HG03064 (cell line): ENCODE data around the gene HIPK4.
A peak's percentile ranks its signal among the peaks of the same experiment; 100 is the strongest.

Experiments used
- ATAC-seq: cut with Tn5 transposase; IDR thresholded peaks from one replicate; pipeline ENCODE4 v1.9.1; 2021; ENCODE audit warnings: low read depth; ENCODE audit not compliant: unreplicated experiment

Gene HIPK4

DNA sequence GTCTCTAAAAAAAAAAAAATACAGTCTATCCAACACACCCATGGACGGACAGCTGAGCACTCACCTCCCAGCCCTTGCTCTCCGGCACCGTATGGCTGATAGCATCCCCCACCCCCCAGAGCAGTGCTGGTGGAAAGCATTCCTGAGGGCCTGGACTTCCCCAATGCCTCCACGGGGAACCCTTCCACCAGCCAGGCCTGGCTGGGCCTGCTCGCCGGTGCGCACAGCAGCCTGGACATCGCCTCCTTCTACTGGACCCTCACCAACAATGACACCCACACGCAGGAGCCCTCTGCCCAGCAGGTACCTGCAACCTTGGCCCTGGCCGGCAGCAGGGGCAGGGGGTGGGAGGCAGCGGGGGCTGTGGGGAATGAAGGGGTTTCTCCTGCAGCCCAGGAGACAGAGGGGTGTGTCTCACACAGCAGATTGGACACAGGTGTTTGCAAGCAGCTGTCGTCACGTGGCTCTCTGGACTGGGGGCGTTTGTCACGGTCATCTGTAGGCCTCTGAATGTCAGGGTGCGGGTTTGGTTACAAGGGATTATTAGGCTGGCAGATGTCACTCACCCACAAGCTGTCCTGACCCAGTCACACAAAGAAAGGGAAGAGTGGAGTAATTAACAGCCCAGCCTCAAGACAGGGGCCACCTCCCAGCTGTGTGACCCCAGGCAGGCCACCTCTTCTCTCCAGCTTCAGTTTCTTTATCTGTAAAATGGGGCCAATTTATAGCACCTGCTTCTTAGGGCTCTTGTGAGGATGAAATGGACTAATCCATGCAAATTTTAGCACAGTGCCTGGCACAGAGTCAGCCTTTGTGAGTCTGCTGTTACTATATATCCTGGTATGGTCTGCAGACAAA lies 22.2 kb downstream of the HIPK4 start:
- no peak for ATAC-seq

DNA sequence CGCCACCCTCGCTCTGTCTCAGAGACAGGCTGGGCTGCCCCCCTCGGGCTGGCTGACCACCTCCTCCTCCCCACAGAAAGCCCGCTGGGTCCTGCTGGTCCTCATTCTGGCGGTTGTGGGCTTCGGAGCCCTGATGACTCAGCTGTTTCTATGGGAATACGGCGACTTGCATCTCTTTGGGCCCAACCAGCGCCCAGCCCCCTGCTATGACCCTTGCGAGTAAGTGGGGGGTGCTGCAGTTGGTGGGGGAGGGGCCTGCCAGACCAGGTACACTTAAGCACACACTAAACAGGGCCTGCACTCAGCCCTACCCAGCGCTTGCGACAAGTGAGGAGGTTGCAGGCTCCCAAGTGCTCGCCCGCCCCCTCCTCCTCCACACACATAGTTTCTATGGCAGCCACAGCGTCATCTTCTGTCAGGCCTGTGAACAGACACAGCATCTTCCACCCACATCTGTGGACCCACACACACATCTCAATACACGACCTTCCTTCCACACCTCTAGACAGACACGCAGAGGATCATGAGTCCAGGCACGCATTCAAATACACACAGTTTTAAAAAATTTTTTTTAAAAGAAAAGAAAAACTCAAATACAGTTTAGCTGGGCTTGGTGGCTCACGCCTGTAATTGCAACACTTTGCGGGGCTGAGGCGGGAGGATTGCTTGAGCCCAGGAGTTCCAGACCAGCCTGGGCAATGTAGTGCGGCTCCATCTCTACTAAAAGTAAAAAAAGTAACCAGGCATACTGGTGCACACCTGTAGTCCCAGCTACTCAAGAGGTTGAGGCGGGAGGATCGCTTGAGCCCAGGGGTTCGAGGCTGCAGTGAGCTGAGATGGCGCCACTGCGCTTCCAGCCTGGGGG lies 23.1 kb downstream of the HIPK4 start:
- ATAC-seq, result no peak

DNA sequence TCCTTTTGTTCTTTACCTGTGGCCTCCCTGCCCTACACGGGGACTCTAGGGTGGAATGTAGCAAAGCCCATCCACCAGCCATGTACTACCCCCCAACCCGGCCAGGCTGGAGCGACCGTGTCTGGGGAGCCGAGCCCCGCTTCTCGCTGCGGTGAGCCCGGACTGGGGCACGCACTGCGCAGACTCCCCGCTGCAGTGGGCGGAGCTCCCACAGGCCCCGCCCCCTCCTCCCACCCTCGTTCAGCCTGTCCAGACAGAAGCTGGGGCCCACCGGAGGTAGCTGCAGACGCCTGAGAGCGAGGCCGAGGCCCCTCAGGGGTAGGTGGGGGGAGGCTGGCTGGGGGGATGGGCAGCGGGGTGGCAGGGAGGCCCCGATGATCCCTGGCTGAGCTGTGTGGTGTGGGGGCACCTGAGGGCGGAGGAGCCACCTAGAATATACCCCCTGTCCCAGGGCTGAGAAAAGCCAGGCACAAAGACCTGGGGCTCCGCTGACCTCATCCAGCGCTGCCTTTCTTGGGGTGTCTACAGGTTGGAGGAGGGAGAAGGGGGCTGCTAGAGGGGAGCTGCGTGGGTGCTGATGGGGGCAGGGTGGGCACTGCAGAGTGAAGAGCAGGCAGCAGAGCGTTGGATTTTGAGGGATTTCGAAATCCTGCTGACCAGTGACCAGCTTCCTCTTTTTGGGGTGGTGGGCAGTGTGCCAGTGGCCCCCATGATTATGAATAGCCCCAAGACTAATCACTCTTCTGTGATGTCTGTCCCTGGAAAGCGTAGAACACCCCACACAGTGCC lies 24.2 kb downstream of the HIPK4 start:
- no peak for ATAC-seq

DNA sequence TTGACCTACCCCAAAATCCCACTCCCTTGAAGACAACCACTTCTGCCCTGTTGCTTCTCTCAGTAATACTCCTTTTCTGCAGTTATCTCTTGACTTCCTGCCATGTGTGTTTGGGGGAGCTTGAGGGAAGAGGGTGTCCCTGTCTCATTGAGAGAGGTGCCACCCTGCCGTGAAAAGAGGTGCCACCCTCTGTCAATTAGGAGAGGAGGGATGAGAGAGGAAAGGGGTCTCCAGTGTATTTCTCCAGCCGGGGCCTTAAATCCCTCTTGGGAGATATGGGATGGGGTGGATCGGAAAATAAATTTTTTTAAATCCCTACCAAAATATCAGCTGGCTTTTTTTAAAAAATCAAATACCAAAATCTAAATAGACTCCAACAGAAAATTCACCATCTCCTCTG lies 25.0 kb downstream of the HIPK4 start:
- no peak for ATAC-seq

DNA sequence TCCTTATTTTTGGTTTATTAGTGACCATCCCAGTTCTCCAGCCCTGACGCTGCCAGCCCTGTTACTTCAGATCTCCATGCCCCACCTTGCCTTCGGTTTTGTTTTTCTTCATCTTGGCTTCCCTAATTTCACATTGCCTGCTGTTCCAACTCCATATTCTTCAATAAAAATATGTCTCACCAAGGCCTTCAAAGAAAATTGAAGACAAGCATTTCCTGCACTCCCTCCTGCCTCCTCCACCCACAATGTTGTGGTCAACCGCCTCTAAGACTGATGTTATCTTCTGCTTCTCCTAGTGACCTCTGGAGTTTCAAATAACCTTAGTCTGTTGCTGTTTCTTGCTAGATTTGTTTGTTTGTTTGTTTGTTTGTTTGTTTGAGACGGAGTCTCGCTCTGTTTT lies 26.9 kb downstream of the HIPK4 start:
- ATAC-seq, result no peak

DNA sequence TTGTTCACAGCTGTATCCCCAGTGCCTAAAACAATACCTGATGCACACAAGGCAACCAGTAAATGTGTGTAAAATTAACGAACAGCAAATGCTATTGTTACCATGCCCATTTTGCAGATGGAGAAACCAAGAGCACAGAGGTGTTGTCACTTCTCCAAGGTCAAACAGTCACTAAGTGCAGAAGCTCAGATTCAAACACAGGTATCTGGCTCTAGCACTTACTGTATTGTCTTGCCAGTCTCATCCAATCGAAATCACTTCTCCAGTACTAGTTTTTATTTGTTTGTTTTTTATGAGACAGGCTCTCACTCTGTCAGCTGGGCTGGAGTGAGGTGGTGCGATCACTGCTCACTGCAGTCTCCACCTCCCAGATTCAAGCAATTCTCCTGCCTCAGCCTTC lies 27.8 kb downstream of the HIPK4 start:
- no peak for ATAC-seq

DNA sequence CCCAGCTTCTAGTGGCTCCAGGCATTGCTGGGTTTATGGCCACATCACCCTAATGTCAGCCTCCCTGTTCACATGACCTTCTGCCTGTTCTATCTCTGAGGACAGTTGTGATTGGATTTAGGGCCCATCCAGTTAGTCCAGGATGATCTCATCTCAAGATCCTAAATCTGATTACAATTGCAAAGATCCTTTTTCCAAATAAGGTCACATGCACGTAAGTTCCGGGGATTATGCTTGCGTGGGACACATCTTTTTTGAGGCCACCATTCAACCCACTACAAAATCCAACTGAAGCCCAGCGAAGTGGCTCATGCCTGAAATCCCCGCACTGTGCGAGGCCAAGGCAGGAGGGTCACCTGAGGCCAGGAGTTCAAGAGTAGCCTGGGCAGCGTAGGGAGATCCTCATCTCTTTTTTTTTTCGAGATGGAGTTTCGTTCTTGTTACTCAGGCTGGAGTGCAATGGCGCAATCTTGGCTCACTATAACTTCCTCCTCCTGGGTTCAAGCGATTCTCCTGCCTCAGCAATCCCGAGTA lies 29.2 kb downstream of the HIPK4 start:
- no peak for ATAC-seq

DNA sequence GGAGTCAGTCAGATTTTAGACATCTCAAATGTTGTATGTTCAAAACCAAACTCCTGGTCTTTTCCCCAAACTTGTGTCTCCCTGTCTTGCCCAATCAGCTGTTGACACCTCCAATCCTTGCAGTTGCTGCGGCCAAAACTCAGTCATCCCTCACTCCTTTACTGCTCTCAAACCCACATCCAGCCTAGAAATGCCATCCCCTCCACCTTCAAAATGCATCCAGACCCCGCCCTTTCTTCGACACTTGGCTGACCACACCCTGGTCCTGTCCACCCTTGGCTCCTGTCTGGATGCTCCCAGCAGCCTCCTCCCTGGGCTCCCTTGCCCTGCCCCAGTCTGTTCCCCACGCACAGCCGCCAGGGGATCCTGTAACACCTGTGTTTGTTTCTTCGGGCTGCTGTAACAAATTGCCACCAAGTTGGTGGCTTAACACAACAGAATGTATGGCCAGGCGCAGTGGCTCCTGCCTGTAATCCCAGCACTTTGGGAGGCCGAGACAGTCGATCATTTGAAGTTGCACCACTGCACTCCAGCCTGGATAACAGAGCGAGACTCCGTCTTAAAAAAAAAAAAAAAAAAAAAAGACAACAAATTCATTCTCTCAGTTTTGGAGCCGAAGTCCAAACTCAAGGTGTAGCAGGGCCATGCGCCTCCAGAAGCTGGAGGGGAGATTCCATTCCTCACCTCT lies 29.8 kb downstream of the HIPK4 start:
- ATAC-seq, result no peak

DNA sequence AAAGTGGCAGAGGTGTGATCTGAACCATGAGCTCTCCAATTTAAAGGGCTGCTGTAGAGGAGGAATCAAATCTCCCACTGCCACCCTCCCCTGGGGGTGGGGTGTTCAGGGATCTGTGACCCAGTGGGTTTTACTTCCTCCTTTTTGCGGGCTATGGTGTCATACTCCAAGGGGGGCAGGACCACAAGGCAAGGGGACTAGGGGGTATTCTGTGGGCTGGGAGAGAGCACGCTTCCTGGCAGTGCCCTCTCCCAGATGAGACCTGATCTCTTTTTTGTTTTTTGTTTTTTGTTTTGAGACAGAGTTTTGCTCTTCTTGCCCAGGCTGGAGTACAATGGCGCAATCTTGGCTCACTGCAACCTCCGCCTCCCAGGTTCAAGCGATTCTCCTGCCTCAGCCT lies 31.2 kb downstream of the HIPK4 start:
- ATAC-seq, result no peak

DNA sequence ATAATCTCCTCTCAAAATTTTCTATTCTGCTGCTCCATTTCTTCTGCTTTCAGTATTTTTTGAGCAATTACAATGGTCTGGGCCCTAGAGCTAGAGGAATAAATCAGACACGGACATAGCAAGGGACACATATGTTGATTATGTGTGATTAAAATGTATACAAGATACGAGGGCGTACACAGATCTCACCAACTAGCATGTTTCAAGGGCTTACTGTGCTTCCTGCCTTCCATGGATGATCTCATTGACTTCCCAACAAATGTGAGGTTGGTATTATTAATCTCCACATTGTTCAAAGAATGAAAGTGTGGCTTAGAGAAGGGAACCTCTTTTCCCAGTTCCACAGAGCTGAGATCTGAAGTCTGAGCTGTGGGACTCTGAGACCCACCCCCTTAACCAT lies 32.3 kb downstream of the HIPK4 start:
- ATAC-seq, result no peak

DNA sequence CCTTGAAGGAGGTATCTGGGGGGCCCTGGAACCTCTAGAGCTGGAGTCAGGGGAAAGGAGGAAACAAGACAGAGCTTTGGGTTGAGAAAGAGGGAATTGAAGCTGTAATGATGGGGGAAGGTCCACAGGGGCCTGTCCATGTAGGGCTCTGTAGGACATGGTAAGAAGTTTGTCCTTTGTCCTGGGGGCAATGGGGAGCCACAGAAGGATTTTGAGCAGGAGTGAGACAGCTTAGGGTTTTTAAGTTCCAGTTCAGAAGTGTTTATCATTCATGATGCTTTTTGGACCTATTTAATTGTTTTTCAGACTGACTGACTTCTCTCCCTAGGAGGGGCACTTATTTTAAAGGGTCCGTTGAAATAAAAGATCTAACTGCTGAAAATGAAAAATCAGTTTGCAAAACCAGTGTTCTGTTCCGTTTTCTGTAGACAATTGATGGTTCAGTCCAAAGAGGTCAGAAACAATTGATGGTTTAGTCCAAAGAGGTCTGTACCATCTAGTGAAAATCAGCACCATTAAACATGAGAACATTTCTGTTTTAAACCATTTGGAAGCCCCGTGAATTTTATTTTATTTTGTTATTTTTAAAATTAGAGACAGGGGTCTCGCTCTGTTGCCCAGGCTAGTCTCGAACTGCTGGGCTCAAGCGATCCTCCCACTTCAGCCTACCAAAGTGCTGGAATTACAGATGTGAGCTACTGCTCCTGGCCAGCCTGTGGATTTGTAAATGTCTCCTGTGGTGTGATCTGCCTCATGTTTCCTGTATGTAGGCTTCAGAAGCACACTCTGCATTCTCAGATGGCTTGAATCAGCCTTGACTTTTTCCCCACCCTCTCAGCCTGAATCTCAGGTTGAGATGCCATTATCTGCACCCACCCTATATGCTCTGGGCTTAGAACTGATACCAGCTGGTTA lies 33.0 kb downstream of the HIPK4 start:
- no peak for ATAC-seq

DNA sequence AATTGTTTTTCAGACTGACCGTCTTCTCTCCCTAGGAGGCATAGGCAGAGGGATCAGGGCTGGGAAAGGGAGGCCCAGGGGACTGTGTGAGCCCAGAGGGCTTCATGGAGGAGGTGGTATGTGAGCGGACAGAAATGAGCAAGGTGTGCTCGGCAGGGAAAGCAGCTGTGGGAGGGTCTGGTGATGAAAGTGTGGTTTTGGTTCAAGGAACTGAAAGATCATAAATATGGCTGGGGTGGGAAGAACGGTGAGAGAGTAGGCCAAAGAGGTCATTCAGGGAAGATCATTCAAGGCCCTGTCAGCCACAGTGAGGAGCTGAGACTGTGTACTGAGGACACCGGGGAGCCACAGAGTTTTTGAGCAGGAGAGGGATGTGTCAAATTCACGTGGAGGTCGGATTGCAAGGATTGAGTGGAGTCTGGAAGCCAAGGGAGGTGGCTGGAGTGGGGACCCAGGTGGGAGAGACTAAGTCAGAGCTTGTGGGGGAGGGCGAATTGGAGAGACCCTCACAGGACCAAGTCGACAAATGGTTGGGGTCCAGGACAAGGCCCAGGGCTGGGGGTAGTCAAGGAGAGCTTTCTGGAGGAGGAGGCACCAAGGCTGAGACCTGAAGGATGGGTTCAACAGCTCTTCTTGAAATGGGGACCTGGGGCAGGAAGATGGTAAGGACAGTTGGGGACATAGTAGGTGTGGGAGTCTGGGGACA lies 33.9 kb downstream of the HIPK4 start:
- ATAC-seq, result no peak

DNA sequence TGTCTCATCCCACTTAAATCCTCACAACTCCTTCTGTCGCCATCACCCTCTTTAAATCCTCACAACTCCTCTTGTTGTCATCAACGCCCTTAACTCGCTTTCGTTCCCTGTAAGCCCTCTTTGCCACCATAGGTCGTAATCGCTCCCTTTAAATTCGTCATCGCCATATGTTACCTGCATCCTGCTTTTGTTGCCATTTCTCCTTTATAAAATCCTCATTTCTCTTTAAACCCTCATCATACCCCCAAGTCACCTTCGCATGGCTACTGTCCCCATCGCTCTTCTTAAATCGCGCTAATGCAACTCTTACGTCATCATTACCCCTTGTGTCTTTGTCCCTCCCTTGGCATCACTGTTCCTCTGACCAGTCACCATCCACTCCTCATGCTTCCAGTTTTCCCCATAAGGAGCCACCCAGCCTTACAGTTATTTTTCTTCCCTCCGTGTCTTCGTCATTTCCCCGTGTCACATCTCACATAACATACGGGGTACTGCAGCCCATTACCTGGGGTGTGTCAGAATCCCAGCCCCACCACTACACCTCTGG lies 40.9 kb downstream of the HIPK4 start:
- ATAC-seq, result no peak

DNA sequence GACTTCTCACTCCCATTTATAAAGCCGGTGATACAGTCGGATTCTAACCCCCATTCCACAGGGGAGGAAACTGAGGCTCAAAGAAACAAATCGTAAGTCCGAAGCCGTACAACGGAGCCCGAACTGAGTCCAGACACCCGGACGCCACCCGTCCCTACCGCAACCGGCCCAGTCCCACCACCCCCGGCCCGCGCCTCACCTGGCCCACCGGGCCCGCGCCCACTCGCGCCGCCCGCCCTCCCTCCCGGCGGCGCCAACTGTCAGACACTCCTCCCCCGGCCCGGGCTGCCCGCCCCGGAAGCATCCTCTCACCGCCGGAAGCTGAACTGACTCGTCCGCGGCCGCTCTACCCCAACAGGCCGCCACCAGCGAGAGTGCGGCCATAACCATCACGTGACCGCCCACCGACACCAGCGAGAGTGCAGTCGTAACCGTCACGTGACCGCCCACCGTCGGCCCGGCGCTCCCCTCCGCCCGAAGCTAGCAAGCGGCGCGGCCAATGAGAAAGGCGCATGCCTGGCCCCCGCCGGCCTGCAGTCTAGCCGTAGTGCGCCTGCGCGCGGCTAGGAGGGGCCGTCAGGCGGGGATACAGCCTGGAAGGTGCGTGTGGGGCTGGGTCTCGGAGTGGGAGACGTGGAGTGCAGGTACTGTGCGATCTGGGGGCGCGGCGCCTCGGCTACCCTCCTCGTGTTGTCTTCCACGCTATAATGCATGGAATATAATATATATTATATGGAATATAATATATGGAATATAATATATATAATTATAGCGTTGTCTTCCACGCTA lies 41.7 kb downstream of the HIPK4 start, which contains the start of the genes C19orf47 and PLD3:
C19orf47 (minus strand) TSS at position 273 of the 789 bp plus-strand sequence. CDS start 6,540 bp downstream, outside the sequence.
PLD3 (plus strand) TSS at position 571 of the 789 bp plus-strand sequence. CDS start 17,789 bp downstream, outside the sequence.
- ATAC-seq, result peak; percentile 92

DNA sequence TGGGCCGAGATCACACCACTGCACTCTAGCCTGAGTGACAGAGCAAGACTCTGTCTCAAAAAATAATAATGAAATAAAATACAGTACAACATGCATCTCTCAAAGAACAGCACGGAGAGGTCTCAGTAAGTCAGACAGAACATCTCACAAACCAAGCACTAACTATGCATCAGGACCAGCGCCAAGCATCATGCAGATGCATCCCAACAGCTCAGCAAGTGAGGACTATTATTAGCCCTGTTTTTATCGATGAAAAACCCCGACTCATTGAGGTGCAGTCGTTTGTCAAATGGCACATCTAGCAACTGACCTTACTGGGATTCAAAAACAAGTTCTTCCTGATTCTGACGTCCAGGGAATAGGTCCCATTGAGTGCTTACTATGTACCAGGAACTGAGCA lies 45.6 kb downstream of the HIPK4 start:
- no peak for ATAC-seq

DNA sequence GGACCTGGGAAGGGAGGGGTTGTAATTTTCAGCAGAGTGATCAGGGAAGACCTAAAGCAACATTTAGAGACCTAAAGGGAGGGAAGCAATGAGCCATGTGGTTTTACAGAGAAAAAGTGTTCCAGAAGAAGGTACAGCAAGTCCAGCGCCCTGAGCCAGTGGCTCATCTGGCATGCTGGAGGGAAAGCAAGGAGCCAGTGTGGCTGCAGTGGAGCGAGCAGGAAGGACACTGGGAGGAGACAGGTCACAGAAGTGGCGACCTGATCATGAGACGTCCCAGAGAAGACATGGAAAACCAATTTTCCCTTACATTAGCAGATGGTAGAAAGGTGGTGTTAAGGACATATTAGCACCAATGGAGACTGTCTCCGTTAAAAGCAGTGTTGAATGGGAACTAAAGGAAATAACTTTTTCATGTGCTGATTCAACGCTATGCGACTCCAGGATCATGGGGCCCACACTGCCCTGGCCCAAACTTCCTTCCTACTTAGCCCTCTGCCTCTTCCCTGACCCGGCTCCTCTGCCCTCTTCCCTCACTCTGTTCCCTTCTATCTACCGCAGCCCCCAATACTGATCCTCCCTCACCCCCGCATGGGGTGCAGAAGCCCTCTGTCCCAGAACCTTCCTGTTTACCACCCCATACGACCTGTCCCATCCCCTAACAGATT lies 47.2 kb downstream of the HIPK4 start:
- ATAC-seq, result no peak
